NOMO-1 (cell line): ENCODE measurements around the gene ZDHHC4.
A peak's percentile ranks its signal among the peaks of the same experiment; 100 is the strongest.

Experiments
- DNase-seq, 2 experiments: peaks; one replicate each; lab custom pipeline; 2025; ENCODE audit not compliant: unreplicated experiment in 2 of 2; lab: John Stamatoyannopoulos, UW

Gene ZDHHC4

DNA sequence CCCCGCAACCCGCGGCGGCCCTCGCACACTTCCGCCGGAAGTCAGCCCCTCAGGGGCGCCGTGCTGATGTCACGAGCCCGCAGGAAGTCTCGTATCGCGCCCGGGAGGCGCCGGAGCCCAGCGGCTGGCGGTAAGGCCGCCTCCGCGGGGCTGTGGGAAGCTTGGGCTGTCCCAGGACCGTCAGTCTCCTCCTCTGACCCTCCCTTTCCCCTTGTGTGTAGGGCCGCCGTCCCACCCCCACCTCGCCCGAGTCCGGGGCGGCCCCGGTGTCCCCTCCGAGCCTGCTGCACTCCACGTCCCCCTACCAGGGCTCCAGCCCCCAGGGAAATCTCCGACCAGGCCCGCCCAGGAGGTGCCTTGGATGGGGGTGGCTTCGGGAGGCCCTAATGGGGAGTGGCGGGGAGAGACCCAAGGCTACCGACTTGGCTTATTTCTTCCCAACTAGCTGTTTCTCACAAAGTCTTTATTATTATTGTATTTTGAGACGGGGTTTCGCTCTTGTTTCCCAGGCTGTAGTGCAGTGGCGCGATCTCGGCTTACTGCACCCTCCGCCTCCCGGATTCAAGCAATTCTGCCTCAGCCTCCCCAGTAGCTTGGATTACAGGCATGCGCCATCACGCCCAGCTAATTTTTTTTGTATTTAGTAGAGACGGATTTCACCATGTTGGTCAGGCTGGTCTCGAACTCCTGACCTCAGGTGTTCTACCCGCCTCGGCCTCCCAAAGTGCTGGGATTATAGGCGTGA, at the start of gene ZDHHC4:
Gene ZDHHC4 (plus strand): TSS at position 86 of the 745 bp plus-strand sequence. CDS start 3,108 bp downstream, outside the sequence.
- DNase-seq = peak; percentile 80 to 89

DNA sequence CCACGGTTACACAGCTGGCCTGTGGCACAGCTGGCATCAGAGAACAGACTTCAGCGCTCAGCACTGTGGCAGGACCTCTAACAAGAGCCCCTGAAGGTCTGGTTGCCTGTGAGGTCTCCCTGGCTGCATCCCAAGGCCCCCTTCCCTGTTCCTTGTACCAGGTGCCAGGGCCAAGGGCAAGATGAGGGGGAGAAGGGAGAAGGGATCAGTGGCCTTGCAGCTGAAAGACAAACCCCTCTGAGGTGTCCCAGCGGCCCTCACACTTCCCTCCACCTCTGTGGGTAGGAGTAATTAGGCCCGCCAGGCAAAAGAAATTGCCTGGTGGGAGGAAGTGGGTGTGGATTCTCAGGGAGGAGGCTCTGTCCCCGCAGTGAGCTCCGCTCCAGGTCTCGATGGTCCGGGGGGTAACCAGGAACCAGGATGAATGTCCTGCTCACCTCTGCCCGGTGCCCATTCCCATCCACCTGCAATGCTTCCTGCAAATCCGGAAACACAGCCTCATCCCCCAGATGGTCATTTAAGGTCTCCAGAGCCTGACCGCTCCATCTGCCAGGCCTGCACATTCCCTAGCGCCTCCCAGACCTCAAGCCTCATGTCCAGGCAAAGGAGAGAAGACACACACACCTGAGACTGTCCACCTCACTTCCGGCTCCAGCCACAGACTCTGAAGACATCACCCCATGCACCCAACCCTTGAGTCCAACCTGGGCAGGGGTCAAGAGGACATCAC, 48.7 kb upstream of the ZDHHC4 start:
- no peak for DNase-seq

- no peak for DNase-seq
These were observed 47.6 kb upstream of the ZDHHC4 start for GRCh38 chr7:6529643-6530042.

- DNase-seq = peak in 1 of 2 experiments; percentile 57
These were observed 46.4 kb upstream of the ZDHHC4 start for GRCh38 chr7:6530626-6531491.

DNA sequence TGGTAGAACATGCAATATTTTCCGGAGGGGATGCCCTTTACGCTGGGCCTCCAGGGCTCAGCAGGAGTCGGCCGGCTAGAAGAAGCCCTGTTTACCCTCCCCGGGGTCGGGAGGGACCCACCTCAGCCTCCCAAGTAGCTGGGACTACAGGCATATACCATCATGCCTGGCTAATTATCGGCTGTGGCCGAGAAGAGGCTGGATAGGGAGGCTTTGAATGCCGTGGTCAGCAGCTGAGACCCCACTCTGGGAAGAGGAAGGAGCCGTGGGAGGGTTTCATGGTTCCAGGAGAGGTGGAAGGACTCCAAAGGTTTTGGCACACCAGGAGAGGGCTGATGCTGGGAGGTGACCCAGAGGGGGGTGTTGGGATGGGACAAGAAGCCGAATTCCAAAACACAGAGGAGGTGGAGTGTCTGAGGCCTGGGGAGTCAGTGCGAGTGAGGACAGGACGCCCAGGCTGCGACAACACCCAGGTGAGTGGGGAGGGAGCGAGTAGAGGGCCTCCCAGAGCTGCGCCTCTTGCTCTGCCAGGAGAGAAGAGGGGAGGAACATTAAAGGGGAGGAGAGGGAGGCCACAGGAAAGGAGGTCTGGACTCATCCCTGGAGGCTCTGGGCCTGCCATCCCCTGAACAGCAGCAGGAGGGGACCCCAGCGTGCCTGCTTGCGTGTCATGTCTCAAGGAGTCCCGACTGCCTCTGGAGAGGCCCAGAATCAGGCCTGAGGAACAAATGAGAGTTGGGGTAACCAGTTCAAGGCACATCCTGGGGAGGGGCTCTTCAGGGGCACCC, 45.6 kb upstream of the ZDHHC4 start:
- no peak for DNase-seq

GRCh38 chr7:6532516-6532915, 44.7 kb upstream of the ZDHHC4 start:
- no peak for DNase-seq

- DNase-seq = no peak
These were observed 43.3 kb upstream of the ZDHHC4 start for GRCh38 chr7:6533893-6534495.

GRCh38 chr7:6536262-6537260, 40.7 kb upstream of the ZDHHC4 start:
- no peak for DNase-seq

DNA sequence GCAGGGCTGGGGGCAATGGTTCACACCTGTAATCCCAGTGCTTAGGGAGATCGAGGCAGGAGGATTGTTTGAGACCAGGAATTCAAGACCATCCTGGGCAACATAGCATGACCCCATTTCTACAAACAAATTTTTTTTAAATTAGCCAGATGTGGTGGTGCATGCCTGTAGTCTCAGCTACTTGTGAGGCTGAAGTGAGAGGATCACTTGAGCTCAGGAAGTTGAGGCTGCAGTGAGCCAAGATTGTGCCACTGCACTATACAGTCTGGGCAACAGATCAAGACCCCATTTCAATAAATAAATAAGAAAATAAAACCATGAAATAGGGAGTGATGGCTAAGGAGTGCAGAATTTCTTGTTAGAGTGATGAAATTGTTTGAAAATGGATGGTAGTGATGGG, 34.9 kb upstream of the ZDHHC4 start:
- DNase-seq = no peak

DNA sequence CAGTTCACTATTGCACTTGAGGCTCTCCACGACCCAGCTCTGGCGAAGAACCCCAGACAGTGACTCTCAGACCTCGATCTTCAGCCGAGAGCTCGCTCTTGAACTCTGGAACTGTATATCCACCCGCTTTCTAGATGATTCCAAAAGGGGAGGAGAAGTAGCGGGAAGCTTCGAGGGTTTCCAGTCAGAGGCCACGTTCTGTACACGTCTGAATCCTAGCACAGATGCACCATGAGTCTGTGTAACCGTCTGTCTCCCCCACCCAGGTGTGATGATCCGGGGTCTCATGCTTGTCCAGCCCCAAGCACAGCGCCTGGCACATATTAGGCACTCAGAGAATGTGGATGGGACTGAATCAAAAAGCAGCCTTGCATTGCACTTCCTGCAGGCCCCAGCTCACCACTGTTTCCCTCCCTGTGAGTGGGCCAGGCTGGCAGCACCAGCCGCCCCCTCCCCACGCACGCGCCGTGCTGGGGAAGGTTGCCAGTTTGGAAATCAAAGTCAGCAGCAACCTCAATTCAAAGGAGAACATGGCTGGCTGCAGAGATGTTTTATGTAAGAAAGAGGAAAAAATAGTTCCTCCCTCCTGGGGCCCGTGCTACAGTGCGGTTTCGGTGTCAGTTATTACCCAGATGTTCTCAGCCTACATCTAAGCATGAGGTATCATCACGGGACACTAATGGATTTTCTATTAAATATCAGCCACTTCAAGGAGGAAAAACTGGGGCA, 31.7 kb upstream of the ZDHHC4 start:
- DNase-seq = peak; percentile 56 to 60

GRCh38 chr7:6546498-6547251, 30.6 kb upstream of the ZDHHC4 start:
- no peak for DNase-seq

DNA sequence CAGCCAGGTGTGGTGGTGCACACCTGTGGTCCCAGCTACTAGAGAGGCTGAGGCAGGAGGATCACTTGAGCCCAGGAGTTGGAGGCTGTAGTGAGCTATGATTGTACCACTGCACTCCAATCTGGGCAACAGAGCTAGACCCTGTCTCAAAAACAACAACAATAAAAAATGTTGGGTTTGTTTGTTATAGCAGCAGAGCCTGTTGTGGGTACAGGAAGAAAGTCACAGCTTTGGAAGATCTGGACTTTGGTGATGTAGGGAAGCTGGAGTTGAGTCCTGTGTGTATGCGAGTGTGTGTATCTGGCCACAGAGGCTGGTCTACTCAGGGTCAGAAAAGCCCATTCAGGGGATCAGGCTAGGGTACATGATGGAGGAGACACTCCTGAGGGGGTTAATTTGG, 29.9 kb upstream of the ZDHHC4 start:
- DNase-seq = no peak

DNA sequence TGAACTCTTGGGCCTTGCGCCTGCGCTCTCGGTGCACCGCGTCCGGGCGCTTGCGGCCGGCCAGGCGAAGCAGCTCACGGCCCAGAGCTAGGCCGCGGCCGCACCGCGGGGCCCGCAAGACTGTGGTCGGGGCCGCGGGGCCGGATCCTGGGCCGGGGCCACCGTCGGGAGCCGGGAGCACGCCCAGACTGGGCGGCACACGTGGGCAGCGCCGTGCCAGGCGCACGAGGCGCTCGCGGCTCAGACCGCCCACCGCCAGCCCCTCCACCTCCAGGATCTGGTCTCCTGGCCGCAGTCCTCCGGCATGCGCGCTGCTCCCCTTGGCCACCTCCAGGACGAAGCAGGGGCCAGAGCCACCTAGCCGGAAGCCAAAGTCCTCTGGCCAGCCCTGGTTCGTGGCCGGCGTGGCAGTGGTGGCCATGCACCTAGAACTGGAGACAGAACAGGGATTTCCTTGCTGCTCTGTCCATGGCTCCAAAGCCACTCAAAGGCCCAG, 26.2 kb upstream of the ZDHHC4 start, which contains the start of gene GRID2IP:
Gene GRID2IP (minus strand): TSS at position 446 of the 496 bp plus-strand sequence. CDS start 25 bp downstream, at position 421.
- no peak for DNase-seq

DNA sequence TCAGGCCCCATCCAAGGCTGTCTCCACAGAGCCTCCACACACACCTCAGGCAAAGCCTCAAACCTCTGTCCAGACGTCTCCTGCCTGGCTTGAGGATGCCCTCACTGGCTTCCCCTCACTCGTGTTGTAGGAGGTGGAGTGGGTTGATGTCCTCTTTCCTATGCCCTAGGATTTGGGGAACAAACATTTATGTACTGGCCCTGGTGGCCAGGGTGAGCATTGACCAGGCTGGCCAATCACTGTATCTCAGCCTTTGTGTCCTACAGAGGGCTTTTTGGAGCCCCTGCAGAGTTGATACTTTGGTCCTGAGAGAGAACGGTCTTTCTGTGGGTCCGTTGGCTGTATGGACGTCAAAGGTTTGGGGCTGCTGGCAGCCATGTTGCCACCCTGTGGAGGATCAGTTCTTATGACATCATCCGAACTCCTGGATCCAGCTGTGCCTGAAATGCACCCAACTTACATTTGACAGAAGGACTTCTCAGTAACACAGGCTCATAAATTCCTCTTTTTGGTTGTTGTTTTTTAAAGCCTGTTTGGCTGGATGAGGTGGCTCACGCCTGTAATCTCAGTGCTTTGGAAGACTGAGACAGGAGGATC, 23.7 kb upstream of the ZDHHC4 start:
- DNase-seq = no peak

DNA sequence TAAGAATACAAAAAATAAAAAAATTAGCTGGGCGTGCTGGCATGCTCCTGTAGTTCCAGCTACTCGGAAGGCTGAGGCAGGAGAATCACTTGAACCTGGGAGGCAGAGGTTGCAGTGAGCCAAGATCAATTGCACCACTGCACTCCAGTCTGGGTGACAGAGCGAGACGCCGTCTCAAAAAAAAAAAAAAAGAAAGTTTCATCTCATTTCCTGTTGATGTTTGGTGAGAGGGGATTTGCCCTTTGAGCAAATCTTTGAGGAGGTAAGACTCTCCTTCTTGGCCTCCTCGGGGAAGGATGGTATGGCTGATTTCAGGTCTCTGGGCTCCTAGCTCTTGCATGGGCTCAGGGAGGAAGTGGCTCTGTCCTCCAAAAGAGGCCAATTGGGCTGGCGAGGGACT, 22.4 kb upstream of the ZDHHC4 start:
- DNase-seq = no peak

- no peak for DNase-seq
These were observed 21.1 kb upstream of the ZDHHC4 start for GRCh38 chr7:6556196-6556595.

DNA sequence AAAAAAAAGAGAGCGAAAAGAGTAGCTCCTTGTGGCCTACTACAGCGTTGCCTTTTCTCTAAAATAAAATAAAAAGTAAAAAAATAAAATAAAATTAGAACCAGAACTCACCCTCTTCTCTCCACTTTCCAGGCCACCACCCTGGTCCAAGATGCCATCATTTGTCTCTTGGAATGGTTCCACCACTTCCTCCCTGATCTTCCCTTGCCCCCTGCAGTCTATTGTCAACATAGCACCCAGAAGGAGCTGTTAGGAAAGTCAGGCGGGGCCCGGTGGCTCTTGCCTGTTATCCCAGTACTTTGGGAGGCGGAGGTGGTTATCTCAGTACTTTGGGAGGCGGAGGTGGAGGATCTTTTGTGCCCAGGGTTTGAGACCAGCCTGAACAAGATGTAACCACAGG, 18.4 kb upstream of the ZDHHC4 start:
- peak in 1 of 2 experiments; percentile 14 for DNase-seq
